ENCODE results near the gene FAM47A.

FAM47A gene

DNA sequence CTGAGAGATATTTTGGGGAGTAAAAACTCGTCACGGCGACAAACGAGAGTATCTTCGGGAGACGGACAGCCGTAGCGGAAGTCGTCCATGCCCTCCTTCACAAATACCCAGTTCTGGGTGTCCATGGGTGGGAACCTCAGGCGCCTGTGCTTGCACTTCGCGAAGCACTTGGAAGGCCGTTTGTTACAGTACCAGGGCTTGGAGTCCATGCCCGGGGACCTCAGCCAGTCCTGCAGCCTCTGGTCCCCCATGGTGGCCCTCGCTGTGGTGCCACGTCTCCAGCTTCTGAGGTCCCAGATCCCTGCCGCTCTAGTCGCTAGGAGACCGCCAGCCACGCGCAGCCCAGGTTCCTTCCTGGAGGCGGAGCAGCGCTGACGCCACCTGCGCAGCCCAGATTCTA is at the start of gene FAM47A:
TSS of gene FAM47A (minus strand) at position 287 of the 400 bp plus-strand sequence. CDS start at position 251, 36 bp downstream.
- DNase-seq (ENCODE audit: extremely low read depth in 1 of 2, low read depth in 1 of 2): no peak

DNA sequence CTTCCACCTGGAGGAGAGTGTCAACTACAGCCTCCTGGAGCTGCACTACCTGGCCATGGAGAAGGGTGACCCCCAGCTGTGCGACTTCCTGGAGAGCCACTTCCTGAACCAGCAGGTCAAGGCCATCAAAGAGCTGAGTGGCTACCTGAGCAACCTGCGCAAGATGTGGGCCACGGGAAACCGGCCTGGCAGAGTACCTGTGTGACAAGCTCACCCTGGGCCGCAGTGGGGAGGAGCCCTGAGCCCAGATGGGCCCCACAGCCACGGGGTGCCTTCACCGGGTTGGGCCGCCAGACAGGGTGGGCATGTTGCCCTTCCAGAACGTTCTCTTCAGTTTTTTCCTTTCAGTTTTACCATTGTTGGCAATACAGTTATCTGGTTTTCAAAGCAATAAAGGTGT is 15.2 kb upstream of the FAM47A start:
- DNase-seq (ENCODE audit: extremely low read depth in 1 of 2, low read depth in 1 of 2): no peak

DNA sequence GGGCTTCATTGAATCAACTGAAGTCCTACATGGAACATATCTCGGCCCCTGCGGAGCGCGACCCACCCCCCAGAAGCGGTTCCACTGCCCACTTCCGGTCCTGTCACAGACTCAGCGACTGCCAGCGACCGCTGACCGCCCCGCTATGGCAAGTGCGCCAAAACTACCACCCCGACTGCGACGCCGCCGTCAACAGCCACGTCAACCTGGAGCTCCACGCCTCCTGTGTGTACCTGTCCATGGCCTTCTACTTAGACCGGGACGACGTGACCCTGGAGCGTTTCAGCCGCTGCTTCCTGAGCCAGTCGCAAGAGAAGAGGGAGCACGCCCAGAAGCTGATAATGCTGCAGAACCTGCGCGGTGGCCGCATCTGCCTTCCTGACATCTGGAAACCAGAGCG is 14.8 kb upstream of the FAM47A start:
- DNase-seq (ENCODE audit: extremely low read depth in 1 of 2, low read depth in 1 of 2): no peak

- no peak for DNase-seq (ENCODE audit: extremely low read depth in 1 of 2, low read depth in 1 of 2)
These were observed 12.1 kb upstream of the FAM47A start for GRCh38 chrX:34144246-34144645.

- DNase-seq (ENCODE audit: extremely low read depth in 1 of 2, low read depth in 1 of 2): no peak
These were observed 8.7 kb upstream of the FAM47A start for GRCh38 chrX:34140816-34141215.

- DNase-seq (ENCODE audit: extremely low read depth in 1 of 2, low read depth in 1 of 2): no peak
These were observed 952 bp downstream of the FAM47A start for GRCh38 chrX:34130980-34131744.

- no peak for DNase-seq (ENCODE audit: extremely low read depth in 1 of 2, low read depth in 1 of 2)
These were observed 1.6 kb downstream of the FAM47A start for GRCh38 chrX:34130501-34130900.

- DNase-seq (ENCODE audit: extremely low read depth in 1 of 2, low read depth in 1 of 2): no peak
These were observed 6.1 kb downstream of the FAM47A start for GRCh38 chrX:34126011-34126410.

DNA sequence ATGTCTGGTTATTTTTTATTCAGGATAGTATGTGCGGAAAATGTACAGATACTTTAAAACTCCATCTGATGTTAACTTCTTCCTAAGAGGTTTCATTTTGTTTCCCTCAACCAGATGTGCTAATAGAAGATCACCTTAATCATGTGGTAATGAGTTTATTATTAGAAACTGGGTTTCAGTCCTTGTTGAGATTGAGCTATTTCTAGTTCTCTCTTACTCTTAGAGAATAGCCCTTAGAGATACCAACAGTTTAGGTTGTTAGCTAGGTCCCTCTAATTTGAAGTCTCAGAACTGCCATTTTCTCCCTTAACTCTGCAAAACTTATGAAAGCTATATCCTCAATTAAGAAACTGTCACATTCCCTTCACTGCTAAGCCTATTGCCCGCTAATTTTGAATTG is 13.0 kb downstream of the FAM47A start:
- DNase-seq (ENCODE audit: extremely low read depth in 1 of 2, low read depth in 1 of 2): no peak

- DNase-seq (ENCODE audit: extremely low read depth in 1 of 2, low read depth in 1 of 2): no peak
These were observed 19.7 kb downstream of the FAM47A start for GRCh38 chrX:34112459-34112858.

Data from activated CD8-positive, alpha-beta memory T cell treated with anti-CD3 and anti-CD28 coated beads for 1 hour (primary cell).